GM10248 (cell line): ENCODE results near the gene ACBD6.

Experiments used
- CTCF ChIA-PET: fragments of 300-600 bp; sonication (Branson Sonifier 250); formaldehyde crosslinking; extraction: SDS; loops from one replicate; lab custom pipeline; 2021; ENCODE audit warnings: antibody characterized with exemption; lab: Yijun Ruan, JAX
- POLR2A ChIA-PET: fragments of 350-650 bp; sonication (Branson Sonifier 250); formaldehyde crosslinking; extraction: SDS; loops from one replicate; lab custom pipeline; 2020; ENCODE audit warnings: antibody characterized with exemption; lab: Yijun Ruan, JAX
- DNase-seq: peaks from one replicate; pipeline ENCODE4 v3.0.0; 2012; ENCODE audit errors: extremely low spot score
- CTCF ChIP-seq: IDR thresholded peaks from 2 replicates; pipeline ENCODE4 v1.5.1; 2012; ENCODE audit warnings: mild to moderate bottlenecking, low read depth; ENCODE audit errors: extremely low read depth, missing control alignments, control extremely low read depth

ACBD6 gene

GRCh38 chr1:180402551-180402950, 99.8 kb downstream of the ACBD6 start:
- CTCF ChIA-PET = interaction anchor here (0.8 kb wide), 1 partner anchor 15 kb away, joined by 3 read pairs; no protein-coding TSS in a partner anchor
- POLR2A ChIA-PET = no interaction called here
- no peak for TF ChIP-seq CTCF
- DNase-seq = no peak

GRCh38 chr1:180402001-180402400, 100.4 kb downstream of the ACBD6 start:
- CTCF ChIA-PET = interaction anchor here (0.8 kb wide), 1 partner anchor 15 kb away, joined by 3 read pairs; no protein-coding TSS in a partner anchor
- POLR2A ChIA-PET = no interaction called here
- TF ChIP-seq CTCF = no peak

GRCh38 chr1:180397175-180397574, 105.2 kb downstream of the ACBD6 start:
- no peak for TF ChIP-seq CTCF
- POLR2A ChIA-PET = no interaction called here

More at GRCh38 chr1:180402001-180402400, 100.4 kb downstream of the ACBD6 start:
- DNase-seq = no peak

GRCh38 chr1:180392427-180393145, 109.8 kb downstream of the ACBD6 start:
- DNase-seq = no peak
- ChIA-PET CTCF (interaction anchor here (1.0 to 2.0 kb wide), 4 partner anchors 12 to 32 kb away, joined by 3 to 6 read pairs (median 3); no protein-coding TSS in a partner anchor), POLR2A (no interaction called here)
- no peak for TF ChIP-seq CTCF

More at GRCh38 chr1:180397175-180397574, 105.2 kb downstream of the ACBD6 start:
- DNase-seq = no peak
- CTCF ChIA-PET = no interaction called here

- ChIA-PET POLR2A (no interaction called here), CTCF (interaction anchor here (1.0 to 2.0 kb wide), 4 partner anchors 12 to 32 kb away, joined by 3 to 6 read pairs (median 3); no protein-coding TSS in a partner anchor)
- DNase-seq = no peak
- no peak for TF ChIP-seq CTCF
These were observed 110.4 kb downstream of the ACBD6 start for GRCh38 chr1:180392020-180392419.

- peak; percentile 13 for DNase-seq
- TF ChIP-seq CTCF = no peak
- POLR2A ChIA-PET = no interaction called here
- CTCF ChIA-PET = interaction anchor here (0.8 to 1.5 kb wide), 6 partner anchors 13 to 55 kb away, joined by 3 to 4 read pairs (median 3); no protein-coding TSS in a partner anchor
These were observed 115.0 kb downstream of the ACBD6 start for GRCh38 chr1:180387413-180387812.
